ENCODE results near the gene DPEP2NB.
"Not testable (repeated sequence)": the region's sequence is repeated elsewhere in the genome, so short reads cannot be mapped to it uniquely, and the experiment has no call there.

DPEP2NB gene

DNA sequence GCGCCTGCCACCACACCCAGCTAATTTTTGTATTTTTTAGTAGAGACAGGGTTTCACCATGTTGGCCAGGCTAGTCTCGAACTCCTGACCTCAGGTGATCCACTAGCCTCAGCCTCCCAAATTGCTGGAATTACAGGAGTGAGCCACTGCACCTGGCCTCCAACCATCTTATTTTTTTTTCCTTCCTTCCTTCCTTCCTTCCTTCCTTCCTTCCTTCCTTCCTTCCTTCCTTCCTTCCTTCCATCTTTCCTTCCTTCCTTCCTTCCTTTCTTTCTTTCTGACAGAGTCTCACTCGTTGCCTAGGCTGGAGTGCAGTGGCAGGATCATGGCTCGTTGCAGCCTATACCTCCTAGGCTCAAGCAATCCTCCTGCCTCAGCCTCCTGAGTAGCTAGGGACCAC, 5.8 kb downstream of the DPEP2NB start:
- not testable (repeated sequence) for DNase-seq

DNA sequence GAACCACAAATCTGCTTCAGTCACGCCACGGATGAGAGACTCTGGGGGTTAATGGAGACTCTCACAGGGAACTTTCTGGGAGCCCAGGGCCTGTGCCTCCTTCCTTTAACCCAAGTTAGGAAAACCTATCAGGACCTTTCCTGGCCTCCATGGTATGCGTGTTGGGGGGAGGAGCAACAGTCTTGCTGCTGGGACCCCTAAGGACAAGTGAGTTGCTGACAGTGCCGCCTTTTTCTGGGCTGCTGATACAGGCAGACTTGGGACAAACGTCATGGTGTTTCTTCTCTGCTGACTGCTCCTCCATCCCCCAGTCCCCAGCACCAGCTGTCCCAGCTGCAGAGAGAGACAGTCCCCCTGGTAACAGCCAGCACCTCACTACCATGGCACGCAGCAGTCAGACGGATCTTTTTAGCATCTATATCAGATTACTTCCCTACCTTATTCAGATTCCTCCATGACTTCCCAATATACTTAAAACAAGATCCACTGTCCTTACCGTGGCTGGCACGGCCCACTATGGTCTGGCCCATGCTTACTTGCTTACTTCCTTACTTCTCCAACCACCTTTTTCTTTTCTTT, 6.5 kb downstream of the DPEP2NB start:
- no peak for DNase-seq

- DNase-seq, result no peak
Measured at GRCh38 chr16:68005786-68006286, 9.9 kb downstream of the DPEP2NB start.

GRCh38 chr16:68005211-68005610, 10.5 kb downstream of the DPEP2NB start:
- DNase-seq, result no peak

DNA sequence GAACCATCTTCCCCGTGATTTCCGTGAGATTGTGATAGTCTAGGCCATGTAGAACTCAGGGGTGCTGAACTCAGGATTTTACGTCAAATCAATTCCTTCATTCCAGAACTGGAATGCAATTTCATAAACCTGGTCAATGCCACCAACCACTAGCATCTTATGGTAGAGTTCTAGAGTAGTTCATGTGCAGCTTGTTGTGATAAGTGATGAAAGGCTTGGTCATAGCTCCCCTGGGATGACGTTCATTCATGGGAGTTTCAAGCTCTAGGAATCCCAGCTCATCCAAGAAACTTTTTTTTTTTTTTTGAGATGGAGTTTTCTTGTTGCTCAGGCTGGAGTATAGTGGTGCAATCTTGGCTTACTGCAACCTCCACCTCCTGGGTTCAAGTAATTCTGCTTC, 12.7 kb downstream of the DPEP2NB start:
- DNase-seq, result no peak

- no peak for DNase-seq
Measured at GRCh38 chr16:68000450-68000849, 15.3 kb downstream of the DPEP2NB start.

DNA sequence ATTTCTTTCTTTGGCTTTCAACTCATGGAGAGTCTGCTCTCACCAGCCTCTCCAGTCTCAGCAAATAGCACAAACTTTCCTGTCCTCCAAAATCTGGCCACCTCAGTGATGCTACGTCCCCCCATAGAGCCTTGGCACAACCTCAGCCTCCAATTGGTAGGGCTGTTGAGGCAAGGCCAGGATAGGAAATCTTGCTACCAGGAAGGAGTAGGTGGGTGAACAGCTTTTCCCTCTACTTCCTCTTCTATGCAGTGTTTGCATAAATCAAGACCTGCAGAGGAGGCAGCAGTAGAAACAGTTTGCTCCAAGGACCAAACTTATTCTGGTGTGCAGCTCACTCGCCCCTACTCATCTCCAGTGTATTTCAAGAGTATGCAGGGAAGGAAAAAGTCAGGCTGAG, 15.7 kb downstream of the DPEP2NB start:
- no peak for DNase-seq

GRCh38 chr16:67998779-67999688, 16.7 kb downstream of the DPEP2NB start, which contains the start of gene DPEP2:
Gene DPEP2, minus strand, starts transcription at chr16:67999484. Its CDS starts 6,272 bp downstream, at chr16:67993212.
- DNase-seq, result not testable (repeated sequence)

GRCh38 chr16:67998231-67998778, 17.4 kb downstream of the DPEP2NB start:
- DNase-seq, result not testable (repeated sequence)

- no peak for DNase-seq
Measured at GRCh38 chr16:67996666-67997065, 19.0 kb downstream of the DPEP2NB start.

GRCh38 chr16:67995423-67995822, 20.3 kb downstream of the DPEP2NB start:
- DNase-seq, result no peak

DNA sequence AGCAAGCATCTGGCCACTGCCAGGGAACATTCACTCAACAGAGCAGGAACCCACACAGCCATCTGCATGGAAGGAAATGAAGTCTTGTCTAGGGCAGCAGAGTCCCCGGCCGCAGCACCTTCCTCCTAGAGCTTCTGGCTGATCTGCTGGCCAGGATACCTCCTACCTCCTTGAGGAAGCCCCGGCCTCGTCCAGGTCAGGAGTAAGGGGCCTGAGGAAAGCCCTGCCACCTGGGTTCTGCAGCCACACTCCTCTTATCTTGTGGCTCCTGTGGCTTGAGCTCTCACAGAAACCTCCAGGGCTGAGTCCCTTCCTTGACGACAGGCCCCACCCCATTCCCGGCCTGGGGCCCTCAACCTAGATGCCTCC, 21.7 kb downstream of the DPEP2NB start:
- not testable (repeated sequence) for DNase-seq

DNA sequence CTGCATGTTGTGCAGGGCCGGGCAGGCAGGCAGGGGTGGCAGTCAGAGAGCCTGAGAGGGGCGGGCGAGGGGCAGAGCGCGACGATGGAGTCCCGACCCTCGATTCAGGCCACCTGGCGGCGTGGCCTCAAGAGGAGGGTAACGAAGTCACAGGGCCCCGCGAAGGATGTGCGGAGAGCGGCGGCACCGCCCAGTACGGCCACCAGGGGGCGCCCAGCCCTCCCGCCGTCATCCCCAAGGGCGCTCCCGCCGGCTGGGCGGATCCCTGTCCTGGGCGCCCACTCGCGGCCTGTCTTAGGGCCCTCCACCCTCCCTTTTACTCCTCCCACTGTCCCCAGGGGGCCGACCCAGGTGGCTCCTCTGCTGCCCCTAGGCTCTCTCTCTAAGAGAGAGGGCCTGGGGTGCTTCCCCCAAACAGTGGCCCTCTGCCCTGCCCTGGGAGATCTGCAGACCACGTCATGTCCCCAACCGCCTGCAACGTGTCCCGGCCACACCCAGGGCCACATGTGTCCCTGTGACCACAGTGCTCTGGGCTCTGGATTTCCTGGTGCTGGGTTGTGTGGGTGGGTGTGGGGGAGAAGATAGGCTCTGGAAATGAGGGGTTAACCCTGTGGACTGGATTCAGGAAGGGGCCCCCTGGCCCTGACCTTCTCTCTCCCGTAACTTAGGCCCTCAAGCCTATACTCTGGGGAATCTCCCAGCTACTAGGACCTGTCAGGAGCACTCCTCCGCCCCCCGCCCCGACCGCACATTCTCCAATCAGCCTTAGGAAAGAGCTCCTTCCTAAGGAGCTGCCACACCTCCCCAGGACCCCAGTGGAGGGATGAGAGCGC, 22.3 kb downstream of the DPEP2NB start:
- peak; percentile 34 to 74 for DNase-seq

- no peak for DNase-seq
Measured at GRCh38 chr16:67992661-67993206, 23.0 kb downstream of the DPEP2NB start.

- DNase-seq, result no peak
Measured at GRCh38 chr16:67990018-67990386, 25.7 kb downstream of the DPEP2NB start.

- no peak for DNase-seq
Measured at GRCh38 chr16:67989322-67990017, 26.2 kb downstream of the DPEP2NB start.

- DNase-seq, result no peak
Measured at GRCh38 chr16:67988675-67989074, 27.0 kb downstream of the DPEP2NB start.

GRCh38 chr16:67987460-67988160, 28.1 kb downstream of the DPEP2NB start:
- DNase-seq, result no peak

GRCh38 chr16:67986949-67987348, 28.8 kb downstream of the DPEP2NB start:
- DNase-seq, result no peak

DNA sequence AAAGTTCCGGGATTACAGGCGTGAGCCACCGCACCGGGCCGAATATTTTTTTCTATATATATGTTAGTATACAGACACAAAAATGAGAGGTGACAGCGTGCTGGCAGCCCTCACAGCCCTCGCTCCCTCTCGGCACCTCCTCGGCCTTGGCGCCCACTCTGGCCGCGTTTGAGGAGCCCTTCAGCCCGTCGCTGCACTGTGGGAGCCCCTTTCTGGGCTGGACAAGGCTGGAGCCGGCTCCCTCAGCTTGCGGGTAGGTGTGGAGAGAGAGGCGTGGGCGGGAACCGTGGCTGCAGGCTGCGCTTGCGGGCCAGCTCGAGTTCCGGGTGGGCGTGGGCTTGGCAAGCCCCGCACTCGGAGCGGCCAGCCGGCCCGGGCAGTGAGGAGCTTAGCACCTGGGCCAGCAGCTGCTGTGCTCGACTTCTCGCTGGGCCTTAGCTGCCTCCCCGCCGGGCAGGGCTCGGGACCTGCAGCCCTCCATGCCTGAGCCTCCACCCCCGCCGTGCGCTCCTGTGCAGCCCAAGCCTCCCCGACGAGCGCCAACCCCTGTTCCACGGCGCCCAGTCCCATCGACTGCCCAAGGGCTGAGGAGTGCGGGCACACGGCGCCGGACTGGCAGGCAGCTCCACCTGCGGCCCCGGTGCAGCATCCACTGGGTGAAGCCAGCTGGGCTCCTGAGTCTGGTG, 33.6 kb downstream of the DPEP2NB start:
- DNase-seq, result no peak

Measured in NCI-H524 (cell line).